ENCODE data around the gene DOLPP1.

GRCh38 chr9:129054163-129054851 lies 26.6 kb upstream of the DOLPP1 start:
- TF ChIP-seq CTCF (IDR thresholded peaks at IDR 0.05), result no peak
- TF ChIP-seq POLR2A (IDR thresholded peaks at IDR 0.05), result no peak
- no peak for TF ChIP-seq EP300 (IDR thresholded peaks at IDR 0.05)
